Activated CD4-positive, alpha-beta T cell treated with anti-CD3 and anti-CD28 coated beads, Interleukin-10, Interleukin-2, amounts not matched to agents 100 ng/mL and 50 ng/mL, durations not matched to agents 16 hours and 8 hours (primary cell): Measurements from ENCODE around the gene PIP5K1C.
"Not testable (repeated sequence)": the region's sequence is repeated elsewhere in the genome, so short reads cannot be mapped to it uniquely, and the experiment has no call there.

Experiments used
- DNase-seq: peaks from one replicate; pipeline ENCODE4 v3.0.0-alpha.2; 2020

The PIP5K1C gene

DNA sequence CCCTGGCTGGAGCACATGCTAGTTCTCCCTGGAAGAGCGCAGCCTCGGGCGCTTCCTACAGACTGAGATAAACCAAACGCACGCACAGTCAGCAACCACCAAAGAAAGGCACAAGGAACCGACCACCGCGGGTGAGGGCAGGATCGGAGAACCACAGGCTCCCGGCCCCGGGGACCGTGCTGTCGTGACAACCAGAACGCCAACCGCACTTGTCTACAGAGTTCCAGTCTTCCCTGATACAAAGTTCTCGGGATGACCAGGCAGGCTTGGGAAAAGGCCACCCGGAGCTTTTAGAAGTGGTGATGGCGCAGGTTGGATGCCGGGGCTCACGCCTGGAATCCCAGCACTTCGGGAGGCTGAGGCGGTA, 40.5 kb downstream of the PIP5K1C start:
- DNase-seq: no peak

DNA sequence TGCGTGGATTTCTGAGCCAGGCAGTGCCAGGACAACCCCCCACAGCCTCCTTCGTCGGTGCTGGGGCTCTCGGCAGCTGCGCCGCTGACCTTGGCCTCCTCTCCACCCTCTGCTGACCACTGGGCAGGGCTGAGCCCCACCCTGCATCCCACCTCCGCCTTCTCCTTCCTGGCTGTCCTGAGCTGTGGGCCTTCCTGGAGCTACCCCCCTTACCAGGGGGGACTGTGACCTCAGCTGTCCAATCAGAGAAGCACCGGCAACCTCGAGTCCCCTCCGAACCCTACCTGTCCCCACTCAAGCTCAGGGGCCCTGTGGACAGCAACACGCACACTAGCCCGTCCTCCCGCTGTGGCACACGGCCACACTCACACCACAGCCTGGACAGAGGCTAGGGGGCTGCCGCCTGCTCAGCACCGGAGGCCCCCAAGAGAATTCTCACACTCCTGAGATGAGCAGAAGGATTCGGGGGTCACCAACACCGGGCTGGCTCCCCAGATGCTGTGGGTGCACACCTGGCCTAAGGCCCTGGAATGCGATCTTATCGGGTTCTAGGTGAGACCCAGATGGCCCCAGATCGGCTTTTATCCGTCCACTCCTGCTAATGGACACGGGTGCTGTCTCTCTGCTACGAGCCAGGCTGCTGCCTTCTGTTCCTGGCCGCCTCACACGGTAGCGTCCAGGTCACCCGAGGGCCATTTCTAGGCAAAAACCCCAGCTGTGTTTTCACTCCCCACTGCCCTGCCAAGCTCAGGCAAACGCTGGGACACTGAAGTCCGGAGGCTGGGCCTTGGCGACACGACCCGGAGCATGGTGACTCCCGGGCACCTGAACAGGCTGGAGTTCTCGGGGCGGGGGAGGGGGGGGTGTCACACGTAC, 41.2 kb downstream of the PIP5K1C start:
- no peak for DNase-seq

DNA sequence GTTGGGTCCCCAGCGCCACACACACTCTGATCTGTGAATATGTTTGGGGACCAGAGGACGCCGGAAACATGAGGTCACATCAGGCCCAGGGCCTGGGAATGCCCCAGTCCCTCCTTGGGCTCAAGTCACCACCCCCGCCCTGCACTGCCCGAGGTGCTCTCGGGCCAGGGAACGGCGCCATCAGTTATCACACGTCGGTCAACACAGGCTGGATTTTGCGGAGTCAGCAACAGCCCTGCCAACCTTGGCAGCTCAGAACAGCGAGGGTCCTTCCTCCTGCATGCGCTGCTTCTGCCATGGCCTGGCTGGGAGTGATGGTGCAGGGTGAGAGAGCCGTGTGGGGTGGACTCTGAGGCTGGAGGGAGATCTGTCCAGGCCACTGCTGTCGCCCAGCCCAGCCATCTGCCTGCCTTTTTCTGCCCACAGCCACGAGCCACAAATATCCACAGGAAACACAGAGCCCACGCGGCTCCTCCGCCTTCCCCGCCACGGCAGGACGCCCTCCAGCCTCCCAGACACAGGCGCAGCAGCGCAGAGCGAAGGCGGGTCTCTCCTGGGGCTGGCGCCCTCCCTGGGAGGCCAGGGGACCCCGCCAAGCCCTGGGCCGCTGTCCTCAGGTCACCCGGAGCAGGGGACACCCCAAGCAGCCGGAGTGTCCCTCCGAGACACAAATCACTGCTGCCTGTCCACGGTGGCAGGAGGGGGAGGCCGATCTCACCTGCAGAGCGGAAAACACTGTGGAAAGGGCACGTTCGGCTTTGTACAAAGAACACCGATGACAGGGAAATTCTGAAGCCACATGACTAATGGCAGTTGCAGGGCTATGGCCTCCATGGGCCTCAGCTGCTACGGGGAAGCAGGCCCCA, 42.0 kb downstream of the PIP5K1C start:
- no peak for DNase-seq

DNA sequence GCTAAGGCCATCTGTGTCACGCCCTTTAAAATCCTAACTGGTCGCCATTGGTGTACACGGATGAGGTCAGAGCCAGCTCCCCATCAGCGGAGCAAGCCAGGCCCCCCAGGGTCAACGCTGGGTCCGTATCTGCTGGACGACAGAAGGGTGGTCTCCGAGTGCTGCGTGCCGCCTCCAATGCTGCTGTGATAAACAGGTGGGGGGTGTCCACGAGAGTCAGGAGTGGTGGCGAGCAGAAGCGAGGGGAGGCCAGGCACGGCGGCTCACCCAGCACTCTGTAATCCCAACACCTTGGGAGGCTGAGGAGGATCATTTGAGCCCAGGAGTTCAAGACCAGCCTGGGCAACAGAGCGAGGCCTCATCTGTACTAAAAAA, 42.9 kb downstream of the PIP5K1C start:
- DNase-seq: no peak

DNA sequence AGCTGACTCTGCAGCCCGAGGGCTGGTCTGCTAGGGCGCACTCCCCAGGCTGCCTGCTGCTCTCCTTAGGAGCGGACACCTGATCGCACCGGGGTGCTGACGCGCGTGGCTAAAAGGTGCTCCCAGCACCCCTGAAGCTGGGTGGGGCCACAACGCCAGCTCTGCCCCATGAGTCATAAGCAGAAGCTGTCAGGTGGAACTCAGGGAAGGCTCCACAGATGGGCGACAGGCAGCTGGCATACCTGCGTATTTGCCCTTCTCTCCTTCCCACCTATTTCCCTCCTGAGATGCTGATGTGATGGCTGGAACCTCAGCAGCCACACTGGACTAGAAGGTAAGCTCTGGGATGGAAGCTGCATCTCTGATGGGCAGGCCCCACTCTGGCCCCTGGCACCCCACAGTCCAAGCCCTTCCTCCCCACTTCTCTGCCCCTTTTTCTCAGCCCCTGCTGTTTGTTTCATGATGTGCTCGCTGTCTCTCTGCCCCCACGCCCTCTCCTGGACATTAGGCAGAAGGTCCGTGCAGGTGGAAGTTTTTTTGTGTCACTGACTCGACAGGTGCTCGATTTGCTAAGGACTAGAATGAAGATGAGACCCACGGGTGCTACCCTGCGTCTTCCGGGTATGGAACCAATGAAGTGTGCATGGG, 43.4 kb downstream of the PIP5K1C start:
- DNase-seq: no peak

DNA sequence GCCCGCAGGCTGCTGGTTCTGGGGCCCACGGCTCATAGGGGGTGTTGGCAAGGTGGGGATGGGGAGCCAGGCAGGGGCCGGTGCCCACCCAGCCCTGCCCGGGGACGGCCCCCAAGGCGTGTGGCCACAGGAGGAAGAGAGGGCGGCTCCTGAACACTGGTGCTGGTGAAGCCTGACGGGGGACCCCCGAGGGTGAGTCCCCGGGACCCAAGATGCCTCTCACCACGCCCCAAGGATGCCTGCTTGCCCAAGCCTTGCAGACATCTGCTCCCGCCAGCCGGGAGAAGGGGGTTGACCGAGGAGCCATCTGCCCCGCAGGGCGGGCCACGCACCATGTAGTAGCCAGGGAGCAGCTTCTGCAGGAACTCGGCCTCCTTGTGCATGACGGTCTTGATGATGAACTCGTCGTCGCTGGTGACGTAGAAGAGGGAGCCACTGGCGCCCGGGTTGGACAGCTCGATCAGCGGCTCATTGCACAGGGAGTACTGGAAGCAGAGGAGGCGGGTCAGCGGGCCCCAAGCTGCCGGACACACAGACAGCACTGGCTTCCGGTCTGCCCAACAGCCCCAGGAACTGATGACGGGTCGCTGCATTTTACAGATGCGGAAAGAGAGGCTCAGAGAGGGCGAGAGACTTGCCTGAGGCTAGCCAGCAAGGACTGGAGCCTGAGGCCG, 44.1 kb downstream of the PIP5K1C start:
- no peak for DNase-seq

- DNase-seq: no peak
Observed at GRCh38 chr19:3655402-3656072, 44.7 kb downstream of the PIP5K1C start.

DNA sequence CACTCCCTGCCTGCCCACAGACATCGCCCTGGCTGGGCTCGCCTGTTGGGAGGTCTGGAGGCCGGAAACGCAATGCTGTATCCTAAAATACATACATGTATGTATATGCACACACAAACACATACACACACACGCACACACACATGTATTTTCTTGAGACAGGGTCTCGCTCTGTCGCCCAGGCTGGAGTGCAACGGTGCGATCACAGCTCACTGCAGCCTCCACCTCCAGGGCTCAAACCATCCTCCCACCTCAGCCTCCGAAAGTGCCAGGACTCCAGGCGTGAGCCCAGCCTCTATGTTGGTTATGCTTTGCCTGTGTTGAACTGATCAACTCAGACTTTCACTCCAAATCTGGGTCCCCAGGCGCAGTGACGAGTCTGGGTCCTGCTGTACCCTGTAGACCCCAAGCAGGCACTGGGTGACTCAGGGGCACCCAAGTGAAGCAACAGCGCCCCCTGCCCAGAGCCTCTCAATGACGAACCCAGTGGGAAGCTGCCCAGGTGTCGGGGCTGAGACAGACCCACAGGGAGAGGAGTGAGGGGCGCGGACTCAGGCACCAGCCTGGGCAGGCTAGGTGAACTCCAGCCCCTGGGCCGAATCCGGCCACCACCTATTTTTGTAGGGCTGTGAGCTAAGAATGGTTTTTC, 46.3 kb downstream of the PIP5K1C start:
- no peak for DNase-seq

DNA sequence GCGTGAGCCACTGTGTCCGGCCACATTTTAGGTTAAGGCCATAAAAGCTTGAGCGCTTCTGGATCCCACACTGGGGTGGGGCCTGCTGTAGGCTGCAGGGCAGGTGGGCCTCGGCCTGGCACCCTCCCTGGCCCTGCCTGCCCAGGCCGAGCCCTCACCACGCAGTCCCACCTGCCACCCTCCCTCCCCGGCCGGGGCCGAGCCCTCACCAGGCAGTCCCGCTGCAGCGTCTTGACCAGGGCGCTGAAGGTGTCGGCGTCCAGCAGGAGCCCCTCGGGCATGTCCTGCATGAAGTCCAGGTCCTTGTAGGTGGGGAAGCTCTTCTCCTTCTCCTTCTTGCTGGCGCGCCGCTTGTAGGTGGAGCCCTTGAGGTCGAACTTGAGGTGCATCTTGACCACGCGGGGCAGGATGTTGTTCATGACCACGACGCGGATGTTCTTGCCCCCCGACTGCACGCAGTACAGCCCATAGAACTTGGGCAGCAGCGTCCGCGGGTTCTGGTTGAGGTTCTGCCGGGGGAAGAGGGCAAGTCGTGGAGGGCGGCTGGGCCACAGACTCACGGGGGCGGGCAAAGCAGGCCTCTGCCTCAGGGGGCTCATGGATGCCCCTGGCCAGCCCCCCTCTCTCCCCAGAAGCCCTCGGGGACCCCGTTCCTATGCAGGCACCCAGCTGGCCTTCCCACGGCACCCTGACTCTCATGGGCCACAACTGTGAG, 47.0 kb downstream of the PIP5K1C start:
- DNase-seq: no peak

DNA sequence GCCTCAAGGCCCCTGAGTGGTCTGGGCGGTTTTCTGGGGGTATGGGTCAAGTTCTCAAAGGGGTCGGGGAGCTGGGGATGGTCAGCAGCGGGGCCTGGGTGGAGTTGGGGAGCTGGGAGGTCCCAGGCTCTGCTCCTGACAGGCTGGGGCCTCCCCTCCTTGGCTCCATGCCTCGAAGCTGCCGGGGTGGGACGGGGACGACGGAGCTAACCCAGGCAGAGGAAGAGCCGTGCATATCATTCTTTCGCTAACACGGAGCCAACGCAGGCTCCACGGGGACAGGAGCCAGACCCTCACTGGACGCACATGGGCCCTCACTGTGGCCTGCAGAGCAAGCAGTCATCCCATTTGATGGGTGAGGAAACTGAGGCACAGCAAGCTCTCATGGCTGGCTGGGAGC, 47.8 kb downstream of the PIP5K1C start:
- no peak for DNase-seq

DNA sequence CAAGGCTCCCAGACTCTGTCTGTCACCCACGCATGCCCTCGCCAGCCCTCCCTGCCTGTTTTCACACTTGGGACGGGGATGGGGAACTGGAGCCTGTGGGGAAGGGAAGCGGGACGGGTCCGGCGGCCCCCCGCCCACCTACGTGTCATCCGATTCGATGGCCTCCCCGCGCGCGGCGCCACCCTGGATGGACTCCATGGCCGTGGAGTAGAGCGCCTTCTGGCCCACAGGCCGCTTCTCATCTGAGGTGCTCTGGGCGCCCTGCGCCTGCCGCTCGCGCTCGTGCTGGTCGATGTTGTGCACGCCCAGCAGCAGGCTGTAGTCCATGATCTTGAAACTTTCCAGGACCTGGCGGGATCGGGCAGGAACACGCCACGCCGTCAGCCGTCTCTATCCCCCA, 48.6 kb downstream of the PIP5K1C start:
- no peak for DNase-seq

GRCh38 chr19:3649888-3650287, 50.4 kb downstream of the PIP5K1C start:
- DNase-seq: no peak

DNA sequence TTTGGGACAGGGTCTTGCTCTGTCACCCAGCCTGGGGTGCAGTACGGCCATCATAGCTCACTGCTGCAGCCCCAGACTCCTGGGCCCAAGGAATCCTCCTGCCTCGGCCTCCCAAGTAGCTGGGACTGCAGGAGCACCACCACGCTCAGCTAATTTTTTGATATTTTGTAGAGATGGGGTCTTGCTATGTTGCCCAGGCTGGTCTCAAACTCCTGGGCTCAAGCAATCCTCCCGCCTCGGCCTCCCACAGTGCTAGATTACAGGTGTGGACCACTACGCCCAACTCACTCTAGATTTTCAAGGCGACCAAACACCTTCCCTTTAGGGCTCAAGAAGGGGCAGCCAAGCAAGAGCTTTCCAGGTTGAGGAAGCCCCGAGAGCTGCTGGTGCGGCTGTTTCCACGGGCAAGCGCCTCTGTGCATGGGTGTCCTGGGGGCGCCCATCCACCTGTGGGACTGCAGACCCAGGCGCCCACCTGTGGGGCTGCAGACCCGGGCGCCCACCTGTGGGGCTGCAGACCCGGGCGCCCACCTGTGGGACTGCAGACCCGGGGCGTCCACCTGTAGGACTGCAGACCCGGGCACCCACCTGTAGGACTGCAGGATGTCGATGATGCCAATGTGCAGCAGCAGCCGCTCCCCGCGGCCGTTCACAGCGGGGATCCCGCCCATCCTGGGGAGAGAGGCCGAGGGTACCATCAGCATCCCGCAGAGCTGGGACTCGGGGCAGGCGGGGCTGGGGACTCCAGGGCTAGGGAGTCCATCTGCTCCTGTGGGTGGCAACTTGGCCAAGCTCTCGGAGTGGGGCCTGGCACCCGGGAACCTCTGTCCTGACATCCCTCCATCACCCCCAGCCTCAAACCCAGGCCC, 52.0 kb downstream of the PIP5K1C start:
- DNase-seq: no peak

DNA sequence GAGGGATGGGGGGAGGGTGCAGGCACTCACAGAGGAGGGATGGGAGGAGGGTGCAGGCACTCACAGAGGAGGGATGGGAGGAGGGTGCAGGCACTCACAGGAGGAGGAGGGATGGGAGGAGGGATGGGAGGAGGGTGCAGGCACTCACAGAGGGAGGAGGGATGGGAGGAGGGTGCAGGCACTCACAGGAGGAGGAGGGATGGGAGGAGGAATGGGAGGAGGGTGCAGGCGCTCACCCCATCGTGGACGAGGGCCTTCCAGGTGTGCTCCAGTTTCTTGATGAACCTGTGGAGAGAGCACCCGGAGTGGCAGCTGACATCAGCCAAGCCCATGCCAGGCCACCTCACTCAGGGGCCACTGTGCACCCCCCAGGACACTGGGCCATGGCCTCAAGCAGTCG, 53.2 kb downstream of the PIP5K1C start:
- not testable (repeated sequence) for DNase-seq

GRCh38 chr19:3646336-3647092, 53.8 kb downstream of the PIP5K1C start:
- DNase-seq: no peak

GRCh38 chr19:3645726-3646125, 54.5 kb downstream of the PIP5K1C start:
- no peak for DNase-seq

GRCh38 chr19:3645067-3645396, 55.2 kb downstream of the PIP5K1C start:
- DNase-seq: no peak

- DNase-seq: no peak
Observed at GRCh38 chr19:3644351-3645066, 55.8 kb downstream of the PIP5K1C start.
